A549 (cell line): ENCODE measurements around the gene SHISA8.

Source experiments
- CTCF ChIP-seq: fragments of >200 bp; sonication (Bioruptor Twin); formaldehyde crosslinking; IDR thresholded peaks from 3 replicates; pipeline ENCODE4 v1.5.1; 2016
- POLR2A ChIP-seq: IDR thresholded peaks from 2 replicates; pipeline ENCODE4 v1.6.1; 2012; ENCODE audit warnings: mild to moderate bottlenecking, low read length

GRCh38 chr22:41915035-41915785 lies at the start of gene SHISA8:
- TF ChIP-seq CTCF = no peak
- no peak for TF ChIP-seq POLR2A
